Lower lobe of right lung (tissue), 2 donors: ENCODE results near the gene MICALL2. TPM values are rescaled to one million over a fixed set of nuclear protein-coding genes. Genes with fewer than 3 reads are reported as not detected.

Experiments
- ATAC-seq, 2 donors: fragments of 200-7000 bp; cut with Tn5 transposase; one replicate each; pipeline ENCODE4 v1.9.1; 2020 to 2022; ENCODE audit warnings: mild to moderate bottlenecking in 2 of 2, moderate library complexity in 2 of 2
- DNase-seq: peaks from one replicate; pipeline ENCODE4 v3.0.0-alpha.2; 2020
- H3K27ac ChIP-seq: fragments of 200-600 bp; one replicate; pipeline ENCODE4 v1.8.0; 2022
- H3K27me3 ChIP-seq: fragments of 200-600 bp; one replicate; pipeline ENCODE4 v1.8.0; 2022; ENCODE audit warnings: low read depth
- H3K36me3 ChIP-seq: fragments of 200-600 bp; one replicate; pipeline ENCODE4 v1.8.0; 2022; ENCODE audit warnings: mild to moderate bottlenecking
- H3K4me1 ChIP-seq: fragments of 200-600 bp; one replicate; pipeline ENCODE4 v1.8.0; 2022
- H3K4me3 ChIP-seq: fragments of 200-600 bp; one replicate; pipeline ENCODE4 v1.8.0; 2022; ENCODE audit warnings: mild to moderate bottlenecking
- H3K9me3 ChIP-seq: fragments of 200-600 bp; one replicate; pipeline ENCODE4 v1.8.0; 2022
- CTCF ChIP-seq: fragments of 200-600 bp; IDR thresholded peaks from one replicate; pipeline ENCODE4 v1.8.0; 2022; ENCODE audit warnings: antibody characterized with exemption, mild to moderate bottlenecking
- intact Hi-C: fragments of 100-400 bp; cut with DNase I; formaldehyde crosslinking; loops from one replicate; pipeline ENCODE4 v1.11.0; 2022
- total RNA-seq: library from RNA; stranded (reverse); fragmentation: NEBNext Ultra II Directional; extraction: Animal tissue kit (Norgen Biotek cat#: 25700); gene quantifications from one replicate; pipeline ENCODE4 v1.2.1, GENCODE V29; 2021
- donor health status: DM: no; HTN: yes; CAD: no; lungs with severe emphysema.

MICALL2 gene
- total RNA-seq, 1 donor from 2014 or later, result 28.9 TPM

DNA sequence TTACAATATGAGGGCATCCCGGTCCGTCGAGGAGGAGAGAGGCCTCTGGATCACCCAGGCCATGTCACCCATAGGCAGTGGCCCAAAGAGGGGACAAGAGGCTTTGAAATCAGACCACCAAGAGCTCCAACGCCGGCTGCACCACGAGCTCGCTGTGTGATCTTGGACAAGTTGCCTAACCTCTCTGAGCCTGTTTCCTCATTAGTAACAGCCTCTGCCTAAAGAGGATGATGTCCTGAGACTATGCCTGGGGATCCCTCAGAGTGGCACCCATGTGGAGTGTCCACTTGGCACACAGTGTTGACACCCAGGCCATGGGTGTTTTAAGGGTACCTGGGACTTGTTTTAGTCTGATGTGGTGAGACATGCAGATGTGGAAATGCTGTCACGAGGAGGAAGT, 50.8 kb downstream of the MICALL2 start:
- Histone ChIP-seq H3K4me3 (no peak overlapping the region), H3K9me3 (no peaks in the 10 kb centered on the region), H3K36me3 (no peaks in the 10 kb centered on the region), H3K27ac (no peak overlapping the region), H3K4me1 (peaks cover 9% of the 10 kb centered on the region), H3K27me3 (peaks cover 71% of the 10 kb centered on the region)
- intact Hi-C loops, result no loop called here
- no peak for DNase-seq
- ATAC-seq, result no peak
- TF ChIP-seq CTCF, result no peak

DNA sequence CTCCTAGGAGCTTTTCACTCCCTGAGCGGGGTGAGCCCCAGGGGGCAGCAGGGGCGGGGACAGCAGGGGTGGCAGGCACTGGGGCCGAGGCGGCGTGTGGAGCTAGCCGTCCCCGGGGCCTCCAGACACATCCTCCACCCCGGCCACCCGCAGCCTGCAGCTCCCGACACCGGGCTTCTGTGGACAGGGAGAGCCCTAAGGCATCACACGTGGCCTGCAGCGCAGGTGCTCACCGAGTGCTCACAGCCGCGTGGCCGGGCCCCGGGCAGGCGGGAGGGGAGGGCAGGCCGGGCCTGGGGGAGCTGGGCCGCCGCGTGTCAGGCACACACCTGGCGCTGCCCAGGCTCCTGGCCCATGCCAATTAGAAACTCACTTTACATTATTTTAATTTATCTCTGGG, 51.4 kb downstream of the MICALL2 start:
- DNase-seq, result no peak
- Histone ChIP-seq H3K4me1 (peaks cover 8% of the 10 kb centered on the region), H3K36me3 (no peaks in the 10 kb centered on the region), H3K27me3 (peaks cover 77% of the 10 kb centered on the region), H3K4me3 (no peak overlapping the region), H3K27ac (no peak overlapping the region), H3K9me3 (no peaks in the 10 kb centered on the region)
- intact Hi-C loops, result no loop called here
- TF ChIP-seq CTCF, result no peak
- no peak for ATAC-seq

DNA sequence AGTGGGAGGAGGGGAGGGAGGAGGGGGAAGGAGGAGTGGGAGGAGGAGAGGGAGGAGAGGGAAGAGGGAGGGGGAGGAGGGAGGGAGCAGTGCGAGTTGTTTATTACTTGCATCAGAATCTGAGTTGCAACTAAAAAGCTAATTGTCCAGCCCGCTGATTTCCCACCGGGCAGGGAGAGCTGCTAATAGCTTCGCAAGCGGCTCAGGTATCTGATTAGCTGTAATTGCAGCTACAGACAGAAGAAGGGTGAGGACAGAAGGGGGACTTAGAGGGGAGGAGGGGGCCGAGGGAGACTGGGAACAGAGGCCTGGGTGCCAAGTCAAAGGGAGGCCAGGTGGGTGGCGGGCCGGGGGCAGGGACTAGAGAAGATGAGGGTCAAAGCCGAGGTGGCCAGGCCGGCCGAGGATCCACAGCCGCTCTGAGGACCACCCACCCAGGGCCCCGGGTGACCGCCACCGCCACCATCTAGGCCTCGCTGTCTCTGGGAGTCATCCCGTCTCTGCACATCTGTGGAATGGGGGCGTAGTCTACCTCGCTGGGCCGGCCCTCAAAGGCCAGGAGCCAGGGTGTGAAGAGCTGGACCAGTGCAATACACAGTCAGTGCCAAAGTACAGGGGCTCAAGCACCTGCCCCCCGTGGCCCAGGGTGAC, 54.2 kb downstream of the MICALL2 start:
- TF ChIP-seq CTCF, result no peak
- intact Hi-C loops, result no loop called here
- peaks cover 86% of the 10 kb centered on the region for H3K27me3 ChIP-seq
- DNase-seq (no peak), ATAC-seq (no peak)
- H3K4me3 ChIP-seq, result no peak overlapping the region
- no peaks in the 10 kb centered on the region for H3K36me3 ChIP-seq
- H3K4me1 ChIP-seq, result no peaks in the 10 kb centered on the region
- peaks cover 3% of the 10 kb centered on the region for H3K9me3 ChIP-seq
- no peak overlapping the region for H3K27ac ChIP-seq

DNA sequence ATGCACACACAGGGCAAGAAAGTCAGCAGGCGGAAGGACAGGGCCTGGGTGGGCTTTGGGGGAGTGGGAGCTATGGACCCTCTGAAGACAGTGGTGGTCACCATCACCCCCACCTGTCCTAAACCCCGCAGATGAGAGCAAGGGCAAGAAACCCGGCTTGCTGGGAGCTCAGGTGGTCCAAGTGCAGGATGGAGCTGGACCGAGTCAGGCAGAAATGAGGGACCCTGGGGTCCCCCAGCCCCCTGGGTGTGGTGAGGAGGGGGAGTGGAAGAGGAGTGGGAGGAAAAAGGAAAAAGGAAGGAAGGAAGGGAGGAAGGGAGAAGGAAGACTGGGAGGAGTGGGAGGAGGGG, 54.8 kb downstream of the MICALL2 start:
- no peaks in the 10 kb centered on the region for H3K36me3 ChIP-seq
- no peak for ATAC-seq
- H3K27ac ChIP-seq, result no peak overlapping the region
- H3K9me3 ChIP-seq, result peaks cover 3% of the 10 kb centered on the region
- intact Hi-C loops, result no loop called here
- no peak for DNase-seq
- H3K27me3 ChIP-seq, result peaks cover 86% of the 10 kb centered on the region
- no peak for TF ChIP-seq CTCF
- no peaks in the 10 kb centered on the region for H3K4me1 ChIP-seq
- no peak overlapping the region for H3K4me3 ChIP-seq

GRCh38 chr7:1403638-1404459, 55.4 kb downstream of the MICALL2 start:
- no peak overlapping the region for H3K27ac ChIP-seq
- no peak for TF ChIP-seq CTCF
- no peak overlapping the region for H3K4me3 ChIP-seq
- no peaks in the 10 kb centered on the region for H3K4me1 ChIP-seq
- intact Hi-C loops, result no loop called here
- H3K27me3 ChIP-seq, result peaks cover 86% of the 10 kb centered on the region
- peaks cover 3% of the 10 kb centered on the region for H3K9me3 ChIP-seq
- DNase-seq (no peak), ATAC-seq (no peak)
- H3K36me3 ChIP-seq, result no peaks in the 10 kb centered on the region
